Liver (tissue), 3 donors: Measurements from ENCODE around the gene BAIAP3.

ENCODE experiments used
- EGR1 ChIP-seq, 2 donors: IDR thresholded peaks; 2 replicates each; pipeline ENCODE4 v1.6.1; 2016 to 2018; ENCODE audit warnings: antibody characterized with exemption in 2 of 2, low read depth in 2 of 2
- RXRA ChIP-seq, 2 donors: IDR thresholded peaks; 2 replicates each; pipeline ENCODE4 v1.6.1; 2017 to 2018; ENCODE audit warnings: antibody characterized with exemption in 2 of 2, mild to moderate bottlenecking in 1 of 2
- SP1 ChIP-seq: IDR thresholded peaks from 2 replicates; pipeline ENCODE4 v1.6.1; 2018; ENCODE audit warnings: antibody characterized with exemption, mild to moderate bottlenecking
- TAF1 ChIP-seq: conservative IDR thresholded peaks from 2 replicates; pipeline ENCODE4 v1.6.1; 2016; ENCODE audit warnings: antibody characterized with exemption, mild to moderate bottlenecking
- YY1 ChIP-seq: IDR thresholded peaks from 2 replicates; pipeline ENCODE4 v1.6.1; 2016; ENCODE audit warnings: antibody characterized with exemption, mild to moderate bottlenecking
- TF ChIP-seq, protein P1 (sequence below): fragments of 150-350 bp; IDR thresholded peaks from 2 replicates; pipeline ENCODE4 v1.5.1; 2017; ENCODE audit warnings: improper control_type of control experiment, low read depth, low read length; ENCODE audit not compliant: missing input control
- TF ChIP-seq, protein P2 (sequence below): IDR thresholded peaks from 2 replicates; pipeline ENCODE4 v1.6.1; 2016; ENCODE audit warnings: antibody characterized with exemption, mild to moderate bottlenecking
- donor health status: healthy.
- donor health status: healthy.

DNA sequence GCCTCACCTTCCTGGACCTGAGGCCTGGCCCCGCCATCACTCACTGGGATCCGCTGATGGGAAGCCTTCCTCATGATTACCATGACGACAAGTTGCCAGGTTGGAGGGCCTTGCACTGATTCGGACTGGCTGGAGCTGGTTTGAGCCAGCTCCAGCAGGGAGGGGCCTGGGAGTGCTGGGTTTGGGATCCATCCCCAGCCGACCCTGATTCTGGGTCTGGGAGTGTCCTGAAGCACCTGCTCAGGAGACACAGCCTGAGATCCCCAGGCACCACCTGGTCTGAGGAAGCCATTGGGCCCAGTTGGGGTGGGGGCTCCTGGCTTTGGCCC lies 5.9 kb upstream of the BAIAP3 start:
- TF ChIP-seq, protein P1, sequence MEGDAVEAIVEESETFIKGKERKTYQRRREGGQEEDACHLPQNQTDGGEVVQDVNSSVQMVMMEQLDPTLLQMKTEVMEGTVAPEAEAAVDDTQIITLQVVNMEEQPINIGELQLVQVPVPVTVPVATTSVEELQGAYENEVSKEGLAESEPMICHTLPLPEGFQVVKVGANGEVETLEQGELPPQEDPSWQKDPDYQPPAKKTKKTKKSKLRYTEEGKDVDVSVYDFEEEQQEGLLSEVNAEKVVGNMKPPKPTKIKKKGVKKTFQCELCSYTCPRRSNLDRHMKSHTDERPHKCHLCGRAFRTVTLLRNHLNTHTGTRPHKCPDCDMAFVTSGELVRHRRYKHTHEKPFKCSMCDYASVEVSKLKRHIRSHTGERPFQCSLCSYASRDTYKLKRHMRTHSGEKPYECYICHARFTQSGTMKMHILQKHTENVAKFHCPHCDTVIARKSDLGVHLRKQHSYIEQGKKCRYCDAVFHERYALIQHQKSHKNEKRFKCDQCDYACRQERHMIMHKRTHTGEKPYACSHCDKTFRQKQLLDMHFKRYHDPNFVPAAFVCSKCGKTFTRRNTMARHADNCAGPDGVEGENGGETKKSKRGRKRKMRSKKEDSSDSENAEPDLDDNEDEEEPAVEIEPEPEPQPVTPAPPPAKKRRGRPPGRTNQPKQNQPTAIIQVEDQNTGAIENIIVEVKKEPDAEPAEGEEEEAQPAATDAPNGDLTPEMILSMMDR, result no peak
- TF ChIP-seq TAF1 (no peak), SP1 (no peak), RXRA (IDR thresholded peaks at IDR 0.05) (no peak), YY1 (no peak), EGR1 (IDR thresholded peaks at IDR 0.05; ENCODE audit: low read depth in 2 of 2) (no peak)
- TF ChIP-seq, protein P2, sequence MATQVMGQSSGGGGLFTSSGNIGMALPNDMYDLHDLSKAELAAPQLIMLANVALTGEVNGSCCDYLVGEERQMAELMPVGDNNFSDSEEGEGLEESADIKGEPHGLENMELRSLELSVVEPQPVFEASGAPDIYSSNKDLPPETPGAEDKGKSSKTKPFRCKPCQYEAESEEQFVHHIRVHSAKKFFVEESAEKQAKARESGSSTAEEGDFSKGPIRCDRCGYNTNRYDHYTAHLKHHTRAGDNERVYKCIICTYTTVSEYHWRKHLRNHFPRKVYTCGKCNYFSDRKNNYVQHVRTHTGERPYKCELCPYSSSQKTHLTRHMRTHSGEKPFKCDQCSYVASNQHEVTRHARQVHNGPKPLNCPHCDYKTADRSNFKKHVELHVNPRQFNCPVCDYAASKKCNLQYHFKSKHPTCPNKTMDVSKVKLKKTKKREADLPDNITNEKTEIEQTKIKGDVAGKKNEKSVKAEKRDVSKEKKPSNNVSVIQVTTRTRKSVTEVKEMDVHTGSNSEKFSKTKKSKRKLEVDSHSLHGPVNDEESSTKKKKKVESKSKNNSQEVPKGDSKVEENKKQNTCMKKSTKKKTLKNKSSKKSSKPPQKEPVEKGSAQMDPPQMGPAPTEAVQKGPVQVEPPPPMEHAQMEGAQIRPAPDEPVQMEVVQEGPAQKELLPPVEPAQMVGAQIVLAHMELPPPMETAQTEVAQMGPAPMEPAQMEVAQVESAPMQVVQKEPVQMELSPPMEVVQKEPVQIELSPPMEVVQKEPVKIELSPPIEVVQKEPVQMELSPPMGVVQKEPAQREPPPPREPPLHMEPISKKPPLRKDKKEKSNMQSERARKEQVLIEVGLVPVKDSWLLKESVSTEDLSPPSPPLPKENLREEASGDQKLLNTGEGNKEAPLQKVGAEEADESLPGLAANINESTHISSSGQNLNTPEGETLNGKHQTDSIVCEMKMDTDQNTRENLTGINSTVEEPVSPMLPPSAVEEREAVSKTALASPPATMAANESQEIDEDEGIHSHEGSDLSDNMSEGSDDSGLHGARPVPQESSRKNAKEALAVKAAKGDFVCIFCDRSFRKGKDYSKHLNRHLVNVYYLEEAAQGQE, result no peak
